HepG2 (cell line): Measurements from ENCODE around the gene ZNF500. TPM values are rescaled to one million over a fixed set of nuclear protein-coding genes. Genes with fewer than 3 reads are reported as not detected.

Experiments used
- CBX2 ChIP-seq, 2 experiments: fragments of 200-600 bp in 1 of 2; sonication (generic); formaldehyde crosslinking in 1 of 2; IDR thresholded peaks; 2 replicates each; pipeline versions ENCODE4 v1.7.0 to v1.8.1; 2018 to 2022; ENCODE audit warnings: low read depth in 2 of 2, low read length in 1 of 2, mild to moderate bottlenecking in 1 of 2, missing genetic modification reagents in 1 of 2
- ELF4 ChIP-seq: sonication (generic); formaldehyde crosslinking; IDR thresholded peaks from 2 replicates; pipeline ENCODE4 v1.5.0; 2020; ENCODE audit warnings: missing genetic modification reagents, mild to moderate bottlenecking, moderate library complexity, borderline replicate concordance
- FOXO4 ChIP-seq: sonication (generic); formaldehyde crosslinking; conservative IDR thresholded peaks from 2 replicates; pipeline ENCODE4 v1.8.1; 2023; ENCODE audit warnings: missing genetic modification reagents
- GTF2F1 ChIP-seq: fragments of 150-350 bp; IDR thresholded peaks from 2 replicates; pipeline ENCODE4 v1.6.1; 2014; ENCODE audit warnings: low read length
- IKZF1 ChIP-seq: fragments of 450-650 bp; IDR thresholded peaks from 2 replicates; pipeline ENCODE4 v1.7.1; 2016
- KDM1A ChIP-seq: IDR thresholded peaks from 2 replicates; pipeline ENCODE4 v1.6.1; 2016; ENCODE audit warnings: missing compliant biosample characterization
- MIXL1 ChIP-seq: IDR thresholded peaks from 2 replicates; pipeline ENCODE4 v1.6.1; 2016
- NRL ChIP-seq: sonication (generic); formaldehyde crosslinking; IDR thresholded peaks from 2 replicates; pipeline ENCODE4 v1.5.0; 2020; ENCODE audit warnings: missing genetic modification reagents, mild to moderate bottlenecking, moderate library complexity, borderline replicate concordance
- ONECUT2 ChIP-seq: sonication (generic); formaldehyde crosslinking; IDR thresholded peaks from 2 replicates; pipeline ENCODE4 v1.4.0; 2020; ENCODE audit warnings: missing genetic modification reagents
- PCBP2 ChIP-seq: fragments of 200-400 bp; formaldehyde crosslinking; optimal IDR thresholded peaks from 2 replicates; pipeline ENCODE3; 2018; ENCODE audit warnings: low read length, low read depth; ENCODE audit not compliant: poor library complexity, severe bottlenecking
- RNF219 ChIP-seq: sonication (generic); formaldehyde crosslinking; IDR thresholded peaks from 2 replicates; pipeline ENCODE4 v1.5.0; 2020; ENCODE audit warnings: mild to moderate bottlenecking, missing genetic modification reagents
- SYNCRIP ChIP-seq: fragments of 200-400 bp; formaldehyde crosslinking; IDR thresholded peaks from 2 replicates; pipeline ENCODE4 v1.6.1; 2018; ENCODE audit warnings: mild to moderate bottlenecking, low read depth, low read length; ENCODE audit not compliant: insufficient read depth
- TBL1XR1 ChIP-seq: fragments of 150-350 bp; IDR thresholded peaks from 2 replicates; pipeline ENCODE4 v1.6.1; 2014; ENCODE audit warnings: borderline replicate concordance, low read length; ENCODE audit not compliant: partially characterized antibody
- TBP ChIP-seq: sonication (generic); formaldehyde crosslinking; IDR thresholded peaks from 2 replicates; pipeline ENCODE4 v1.5.0; 2020; ENCODE audit warnings: missing genetic modification reagents
- XBP1 ChIP-seq: sonication (generic); formaldehyde crosslinking; IDR thresholded peaks from 2 replicates; pipeline ENCODE4 v1.5.0; 2020; ENCODE audit warnings: missing genetic modification reagents
- ZNF136 ChIP-seq: sonication (generic); formaldehyde crosslinking; IDR thresholded peaks from 2 replicates; pipeline ENCODE4 v1.8.1; 2022; ENCODE audit warnings: low read depth, mild to moderate bottlenecking, moderate library complexity, missing genetic modification reagents
- ZNF160 ChIP-seq: sonication (generic); formaldehyde crosslinking; IDR thresholded peaks from 2 replicates; pipeline ENCODE4 v1.8.0; 2022; ENCODE audit warnings: mild to moderate bottlenecking, inconsistent platforms, missing genetic modification reagents
- ZNF296 ChIP-seq: sonication (generic); formaldehyde crosslinking; conservative IDR thresholded peaks from 2 replicates; pipeline ENCODE4 v1.5.0; 2020; ENCODE audit warnings: mild to moderate bottlenecking, missing genetic modification reagents
- ZNF337 ChIP-seq: sonication (generic); formaldehyde crosslinking; IDR thresholded peaks from 2 replicates; pipeline ENCODE4 v1.5.1; 2020; ENCODE audit warnings: missing genetic modification reagents, low read depth, mild to moderate bottlenecking, borderline replicate concordance
- ZNF614 ChIP-seq: IDR thresholded peaks from 2 replicates; pipeline ENCODE4 v1.6.1; 2018; ENCODE audit warnings: missing biosample characterization, missing genetic modification reagents, inconsistent platforms, borderline replicate concordance
- ZNF687 ChIP-seq: sonication (generic); formaldehyde crosslinking; IDR thresholded peaks from 2 replicates; pipeline ENCODE4 v1.5.1; 2020; ENCODE audit warnings: mild to moderate bottlenecking, missing genetic modification reagents, moderate library complexity
- ZNF780A ChIP-seq: sonication (generic); formaldehyde crosslinking; IDR thresholded peaks from 2 replicates; pipeline ENCODE4 v1.8.0; 2022; ENCODE audit warnings: mild to moderate bottlenecking, missing genetic modification reagents, moderate library complexity
- polyA plus RNA-seq, 8 experiments: library from polyadenylated mRNA; depleted of rRNA in 3 of 8; stranded (reverse) in 7 of 8; unstranded in 1 of 8; fragments of >200 nt; fragmentation: Illumina TruSeq in 4 of 8; extraction: Trizol in 4 of 8; gene quantifications; 2 replicates each; pipeline versions ENCODE4 v1.2.1 to v1.2.3, GENCODE V29; 2011 to 2016; ENCODE audit warnings: low read depth in 4 of 8, missing spikeins in 1 of 8, mixed read lengths in 1 of 8; ENCODE audit not compliant: insufficient read depth in 1 of 8
- total RNA-seq, 5 experiments: library from RNA; depleted of rRNA; stranded (reverse); fragments of >200 nt; fragmentation: Illumina TruSeq; extraction: Trizol; gene quantifications; 2 replicates each; pipeline ENCODE4 v1.2.3, GENCODE V29; 2016; ENCODE audit warnings: low read depth in 1 of 5

The ZNF500 gene
- total and polyA plus RNA-seq, 2 of the 13 experiments (the other 11 are each of a cell fraction or from before 2014, with no cell fraction given), result 6.1 to 12.2 TPM

GRCh38 chr16:4801962-4802658 is 35.1 kb upstream of the ZNF500 start, which contains the start of gene ROGDI (continued):
- TF ChIP-seq ZNF687 (CRISPR knock-in tag), result peak; percentile 79
- TF ChIP-seq ZNF136 (CRISPR knock-in tag), result no peak
- no peak for TF ChIP-seq ZNF780A (CRISPR knock-in tag)
- TF ChIP-seq ZNF614 (CRISPR knock-in tag), result no peak
- no peak for TF ChIP-seq TBL1XR1
- TF ChIP-seq KDM1A, result no peak
- TF ChIP-seq RNF219, result no peak
- no peak for TF ChIP-seq IKZF1
- TF ChIP-seq NRL, result peak; percentile 60
- TF ChIP-seq TBP (CRISPR knock-in tag), result no peak
- no peak for TF ChIP-seq ZNF337 (CRISPR knock-in tag)
- no peak for TF ChIP-seq PCBP2
- TF ChIP-seq FOXO4, result no peak
- no peak for TF ChIP-seq ONECUT2 (CRISPR knock-in tag)
- TF ChIP-seq ZNF160 (CRISPR knock-in tag), result no peak
- TF ChIP-seq MIXL1 (CRISPR knock-in tag), result peak; percentile 35; the same call in 1 of the 2 replicates
- no peak for TF ChIP-seq GTF2F1
- no peak for TF ChIP-seq ZNF296 (CRISPR knock-in tag)
- no peak for TF ChIP-seq ELF4 (CRISPR knock-in tag)
- no peak for TF ChIP-seq CBX2 (IDR thresholded peaks at IDR 0.05; ENCODE audit: low read depth, low read length)
- no peak for TF ChIP-seq CBX2 (CRISPR knock-in tag; IDR thresholded peaks at IDR 0.05; ENCODE audit: low read depth)
- no peak for TF ChIP-seq SYNCRIP
- no peak for TF ChIP-seq XBP1 (CRISPR knock-in tag)
